Measurements from ENCODE around the gene ST6GALNAC3.

The ST6GALNAC3 gene

DNA sequence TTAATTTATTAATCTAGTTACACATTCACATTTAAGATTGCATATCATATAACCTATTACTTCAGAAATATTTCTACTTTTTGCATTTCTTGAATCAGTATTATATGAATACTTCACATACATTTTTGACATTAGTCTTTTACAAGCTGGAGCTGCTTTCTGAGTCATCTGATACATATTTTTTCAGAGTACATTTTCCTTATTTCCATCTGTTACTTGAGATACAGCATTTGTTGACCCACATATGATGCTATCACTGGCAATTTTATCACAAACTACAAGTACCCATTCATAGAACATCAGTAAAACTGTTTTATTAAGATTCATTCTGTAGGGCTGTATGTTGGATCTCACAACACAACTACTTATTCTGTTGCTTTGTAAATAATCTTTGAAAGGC is 425.6 kb downstream of the ST6GALNAC3 start:
- TF ChIP-seq GATA2 (IDR thresholded peaks at IDR 0.05; ENCODE audit: low read depth, low read length) (no peak), GATA3 (IDR thresholded peaks at IDR 0.05; ENCODE audit: low read depth, low read length) (no peak)

DNA sequence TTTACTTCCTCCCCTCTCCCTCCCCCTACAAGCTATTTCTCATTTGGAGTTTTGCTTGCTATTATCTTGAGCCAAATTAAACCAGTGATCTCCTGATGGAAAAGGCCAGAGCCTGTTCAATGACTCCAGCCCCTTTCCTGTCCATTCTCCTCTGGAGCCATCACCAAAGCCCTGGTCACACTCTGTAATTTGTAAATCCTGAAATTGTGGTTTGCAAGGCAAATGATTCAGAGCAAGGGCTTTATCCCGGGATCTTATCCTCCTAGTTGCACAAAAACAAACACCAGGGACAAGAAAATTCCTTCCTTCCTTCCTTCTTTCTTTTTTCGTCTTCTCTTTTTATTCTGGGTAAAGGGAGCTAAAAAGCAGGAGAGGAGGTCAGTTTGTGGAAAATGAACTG is 426.6 kb downstream of the ST6GALNAC3 start:
- TF ChIP-seq GATA3 (IDR thresholded peaks at IDR 0.05; ENCODE audit: low read depth, low read length) (no peak), GATA2 (IDR thresholded peaks at IDR 0.05; ENCODE audit: low read depth, low read length) (no peak)

DNA sequence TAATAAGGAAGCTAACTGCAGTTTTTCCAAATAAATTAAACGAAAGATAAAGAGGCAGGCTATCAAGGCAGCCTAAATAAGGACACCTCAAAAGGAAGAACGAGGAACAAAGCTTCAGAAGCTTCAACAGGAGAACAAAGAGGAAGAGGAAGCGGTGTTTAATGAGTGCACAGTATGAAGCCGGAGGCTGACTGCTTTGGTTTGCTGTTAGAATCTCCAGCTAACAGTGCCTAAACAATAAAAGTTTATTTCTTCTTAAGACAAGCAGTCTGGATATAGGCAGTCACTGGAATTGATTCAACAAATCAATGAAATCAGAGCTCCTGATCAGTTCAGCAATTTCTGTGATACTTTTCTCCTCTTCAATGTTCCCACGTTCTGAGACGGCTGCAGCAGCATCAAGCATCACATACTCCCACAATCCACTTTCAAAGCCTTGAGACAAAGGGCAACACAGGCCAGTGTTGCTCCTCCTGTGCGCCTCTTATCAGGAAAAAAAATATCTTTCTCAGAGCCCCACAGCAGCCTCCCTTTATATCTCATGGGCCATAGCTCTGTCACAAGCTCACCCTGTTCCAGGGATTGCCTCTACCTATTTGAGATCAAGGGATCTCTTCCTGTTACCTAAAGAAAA is 427.2 kb downstream of the ST6GALNAC3 start:
- no peak for TF ChIP-seq GATA2 (IDR thresholded peaks at IDR 0.05; ENCODE audit: low read depth, low read length)

- TF ChIP-seq GATA2 (IDR thresholded peaks at IDR 0.05; ENCODE audit: low read depth, low read length): no peak
- TF ChIP-seq GATA3 (IDR thresholded peaks at IDR 0.05; ENCODE audit: low read depth, low read length): no peak
These were observed 428.6 kb downstream of the ST6GALNAC3 start for GRCh38 chr1:76503100-76503499.

DNA sequence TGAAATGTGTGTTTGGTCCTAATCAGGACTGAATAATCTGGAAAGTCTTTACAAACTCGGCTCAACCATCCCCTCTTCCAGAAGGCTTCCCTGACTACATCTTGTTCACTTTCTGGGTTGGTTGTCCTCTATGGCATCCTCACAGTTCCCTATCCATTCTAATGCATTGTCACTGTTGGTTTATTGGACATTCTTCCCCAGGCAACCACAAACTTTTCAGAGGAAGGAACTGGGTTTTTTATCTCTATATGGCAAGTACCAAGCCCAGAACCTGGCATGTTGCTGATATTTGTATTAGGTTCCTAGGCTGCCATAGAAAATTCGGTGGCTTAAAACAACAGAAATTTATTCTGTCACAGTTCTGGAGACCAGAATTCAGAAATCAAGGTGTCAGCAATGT is 429.2 kb downstream of the ST6GALNAC3 start:
- no peak for TF ChIP-seq GATA2 (IDR thresholded peaks at IDR 0.05; ENCODE audit: low read depth, low read length)
- TF ChIP-seq GATA3 (IDR thresholded peaks at IDR 0.05; ENCODE audit: low read depth, low read length): no peak

GRCh38 chr1:76507376-76507775 is 432.8 kb downstream of the ST6GALNAC3 start:
- TF ChIP-seq GATA3 (IDR thresholded peaks at IDR 0.05; ENCODE audit: low read depth, low read length): no peak
- no peak for TF ChIP-seq GATA2 (IDR thresholded peaks at IDR 0.05; ENCODE audit: low read depth, low read length)

GRCh38 chr1:76508871-76509270 is 434.3 kb downstream of the ST6GALNAC3 start:
- TF ChIP-seq GATA3 (IDR thresholded peaks at IDR 0.05; ENCODE audit: low read depth, low read length): no peak
- no peak for TF ChIP-seq GATA2 (IDR thresholded peaks at IDR 0.05; ENCODE audit: low read depth, low read length)

DNA sequence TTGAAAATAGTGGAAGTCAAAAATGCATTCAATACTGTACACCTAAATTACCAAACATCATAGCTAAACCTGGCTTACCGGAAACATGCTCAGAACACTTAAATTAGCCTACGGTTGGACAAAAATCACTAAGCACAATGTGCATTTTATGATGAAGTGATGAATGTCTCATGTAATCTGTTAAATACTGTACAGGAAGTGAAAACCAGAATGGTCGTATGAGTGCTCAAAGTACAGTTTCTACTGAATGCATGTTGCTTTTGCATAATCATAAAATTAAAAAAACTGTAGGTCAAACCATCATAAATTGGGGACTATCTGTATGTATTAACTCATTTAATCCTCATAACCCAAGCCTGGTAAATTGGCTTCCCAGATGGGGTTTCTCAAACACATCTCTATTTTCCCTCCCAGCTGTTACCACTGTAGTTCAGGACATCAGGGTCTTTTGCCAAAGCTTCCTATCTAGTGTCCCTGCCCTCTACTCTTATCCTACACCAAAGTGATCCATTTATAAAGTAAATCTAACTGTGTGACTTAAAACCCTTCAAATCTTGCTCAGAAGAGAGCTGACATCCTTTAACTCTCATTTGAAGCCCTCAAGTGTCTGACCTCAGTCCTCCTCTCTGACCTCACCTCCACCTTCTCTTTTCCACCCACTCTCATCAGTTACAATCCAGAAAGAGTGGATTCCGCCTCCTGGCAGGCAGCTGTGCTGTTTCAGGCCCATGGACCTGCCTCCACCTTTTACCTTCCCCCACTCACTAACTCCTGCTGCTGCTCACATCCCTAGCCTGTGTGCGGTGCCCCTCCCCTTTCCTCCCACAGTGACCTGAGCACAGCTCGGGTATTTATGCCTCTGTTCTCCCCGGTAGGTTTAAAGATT is 436.4 kb downstream of the ST6GALNAC3 start:
- no peak for TF ChIP-seq GATA3 (IDR thresholded peaks at IDR 0.05; ENCODE audit: low read depth, low read length)
- TF ChIP-seq GATA2 (IDR thresholded peaks at IDR 0.05; ENCODE audit: low read depth, low read length): no peak

DNA sequence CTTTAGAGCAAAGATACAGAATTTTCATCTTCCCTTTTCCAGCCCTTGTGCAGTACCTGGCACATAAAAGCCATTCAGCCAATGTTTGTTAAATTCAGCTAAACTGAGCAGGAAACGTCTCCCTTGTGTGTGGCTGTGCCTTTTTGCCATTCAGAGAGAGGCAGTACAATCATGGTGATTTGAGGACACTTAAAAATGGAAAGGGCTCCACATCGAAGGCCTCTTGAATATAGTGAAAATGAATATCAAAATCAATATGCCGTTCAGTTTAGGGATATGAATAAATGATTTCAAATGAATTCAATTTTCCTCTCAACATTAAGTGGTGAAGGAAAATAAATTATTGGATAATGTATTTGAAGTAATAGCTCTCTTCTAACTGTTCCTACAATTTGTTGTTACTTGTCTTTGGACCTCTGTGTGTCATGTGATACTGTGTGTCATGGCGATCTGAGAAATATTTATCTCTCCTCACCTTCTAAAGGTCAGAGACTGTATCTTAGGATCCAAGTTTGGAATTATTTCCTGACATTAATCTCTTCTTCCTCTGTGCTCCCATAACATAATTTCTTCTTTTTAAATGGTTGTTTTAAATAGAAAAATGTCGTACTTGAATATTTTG is 437.1 kb downstream of the ST6GALNAC3 start:
- TF ChIP-seq GATA3 (IDR thresholded peaks at IDR 0.05; ENCODE audit: low read depth, low read length): no peak
- no peak for TF ChIP-seq GATA2 (IDR thresholded peaks at IDR 0.05; ENCODE audit: low read depth, low read length)

GRCh38 chr1:76530953-76531352 is 456.4 kb downstream of the ST6GALNAC3 start:
- TF ChIP-seq GATA2 (IDR thresholded peaks at IDR 0.05; ENCODE audit: low read depth, low read length) (no peak), GATA3 (IDR thresholded peaks at IDR 0.05; ENCODE audit: low read depth, low read length) (no peak)

- TF ChIP-seq GATA3 (IDR thresholded peaks at IDR 0.05; ENCODE audit: low read depth, low read length): no peak
- TF ChIP-seq GATA2 (IDR thresholded peaks at IDR 0.05; ENCODE audit: low read depth, low read length): no peak
These were observed 467.1 kb downstream of the ST6GALNAC3 start for GRCh38 chr1:76541618-76542017.

DNA sequence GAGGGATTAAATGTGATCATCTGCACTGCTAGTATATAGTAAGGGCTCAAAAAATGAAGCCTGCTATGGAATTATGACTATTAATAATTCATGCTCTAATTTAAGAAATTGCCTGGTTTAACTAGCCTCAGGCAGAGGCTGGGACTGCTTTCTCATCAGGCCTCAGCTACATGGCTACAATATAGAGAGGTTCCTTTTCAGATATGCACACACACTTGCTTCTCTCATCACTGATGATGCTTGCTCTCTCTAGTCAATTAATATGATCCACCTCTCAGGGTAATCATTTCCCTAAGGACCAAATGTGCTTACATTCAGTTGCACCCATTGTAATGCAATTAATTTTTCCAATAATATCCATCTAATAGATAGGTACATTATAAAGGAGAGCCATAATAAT is 467.8 kb downstream of the ST6GALNAC3 start:
- TF ChIP-seq GATA3 (IDR thresholded peaks at IDR 0.05; ENCODE audit: low read depth, low read length) (no peak), GATA2 (IDR thresholded peaks at IDR 0.05; ENCODE audit: low read depth, low read length) (no peak)

GRCh38 chr1:76543495-76543894 is 468.9 kb downstream of the ST6GALNAC3 start:
- TF ChIP-seq GATA2 (IDR thresholded peaks at IDR 0.05; ENCODE audit: low read depth, low read length) (no peak), GATA3 (IDR thresholded peaks at IDR 0.05; ENCODE audit: low read depth, low read length) (no peak)

- peak; percentile 73 for TF ChIP-seq GATA2 (IDR thresholded peaks at IDR 0.05; ENCODE audit: low read depth, low read length)
- TF ChIP-seq GATA3 (IDR thresholded peaks at IDR 0.05; ENCODE audit: low read depth, low read length): no peak
These were observed 471.9 kb downstream of the ST6GALNAC3 start for GRCh38 chr1:76546354-76546933.
